H1 (cell line): Measurements from ENCODE around the gene SCAMP3. TPM values are rescaled to one million over a fixed set of nuclear protein-coding genes. Genes with fewer than 3 reads are reported as not detected.
A peak's percentile ranks its signal among the peaks of the same experiment; 100 is the strongest.

Experiments
- ASH2L ChIP-seq: fragments of 200-600, 300-600 bp; sonication (generic); IDR thresholded peaks from one replicate; pipeline ENCODE4 v1.7.1; 2017; ENCODE audit warnings: low read length
- BACH1 ChIP-seq: IDR thresholded peaks from 2 replicates; pipeline ENCODE4 v1.6.1; 2012; ENCODE audit warnings: low read length, improper control_type of control experiment
- BRCA1 ChIP-seq: IDR thresholded peaks from 2 replicates; pipeline ENCODE4 v1.6.1; 2012; ENCODE audit warnings: low read depth, low read length, improper control_type of control experiment
- CHD1 ChIP-seq: IDR thresholded peaks from 2 replicates; pipeline ENCODE4 v1.6.1; 2012; ENCODE audit warnings: low read depth, low read length, improper control_type of control experiment
- CHD7 ChIP-seq: fragments of 300-600 bp; sonication (generic); IDR thresholded peaks from 2 replicates; pipeline ENCODE4 v1.7.1; 2012; ENCODE audit warnings: low read length, moderate library complexity, mild to moderate bottlenecking, inconsistent platforms; ENCODE audit not compliant: insufficient replicate concordance
- GABPA ChIP-seq: IDR thresholded peaks from 2 replicates; pipeline ENCODE4 v1.6.1; 2011; ENCODE audit warnings: mild to moderate bottlenecking, low read length, moderate library complexity, borderline replicate concordance; ENCODE audit not compliant: insufficient read depth
- JUND ChIP-seq: IDR thresholded peaks from 2 replicates; pipeline ENCODE4 v1.6.1; 2011; ENCODE audit warnings: mild to moderate bottlenecking, improper control_type of control experiment, low read length
- POLR2AphosphoS5 ChIP-seq: IDR thresholded peaks from 2 replicates; pipeline ENCODE4 v1.6.1; 2011; ENCODE audit warnings: low read depth, low read length
- POU5F1 ChIP-seq: IDR thresholded peaks from 2 replicates; pipeline ENCODE4 v1.6.1; 2011; ENCODE audit warnings: low read depth, mild to moderate bottlenecking, low read length, moderate library complexity
- SIN3A ChIP-seq, 2 experiments: IDR thresholded peaks in 1 of 2; conservative IDR thresholded peaks in 1 of 2; 2 replicates each; pipeline ENCODE4 v1.6.1; 2011 to 2012; ENCODE audit warnings: low read length in 2 of 2, improper control_type of control experiment in 1 of 2, low read depth in 1 of 2, mild to moderate bottlenecking in 1 of 2
- SIRT6 ChIP-seq: IDR thresholded peaks from one replicate; pipeline ENCODE4 v1.7.1; 2012; ENCODE audit warnings: low read length, inconsistent platforms
- polyA plus RNA-seq, 7 experiments: library from polyadenylated mRNA; depleted of rRNA in 3 of 7; stranded (reverse) in 5 of 7; unstranded in 2 of 7; fragments of >200 nt in 5 of 7; fragments of 200-250 nt in 2 of 7; gene quantifications; 1 replicate in 5 of 7; 2 replicates in 1 of 7; 4 replicates in 1 of 7; pipeline versions ENCODE4 v1.2.1 to v1.2.3, GENCODE V29; 2011 to 2013; ENCODE audit warnings: missing spikeins in 2 of 7, mixed read lengths in 2 of 7
- total RNA-seq: library from RNA; stranded (reverse); fragmentation: NEBNext Ultra II Directional; extraction: Animal tissue kit (Norgen Biotek cat#: 25700); gene quantifications from 2 replicates; pipeline ENCODE4 v1.2.1, GENCODE V29; 2021

The SCAMP3 gene
- total and polyA plus RNA-seq, 2 of the 8 experiments (the other 6 are each of a cell fraction or from before 2014, with no cell fraction given): 48.9 to 143 TPM

- TF ChIP-seq CHD7 (no peak), SIN3A (conservative IDR thresholded peaks at IDR 0.05 in 1 of 2, IDR thresholded peaks at IDR 0.05 in 1 of 2; ENCODE audit: low read depth in 1 of 2, low read length in 2 of 2) (peak; percentile 93 to 96), JUND (0 out of 2 replicates have a peak, but pooled peaks have one; percentile 36), BRCA1 (no peak), CHD1 (no peak), BACH1 (no peak), SIRT6 (no peak), POLR2AphosphoS5 (no peak), GABPA (no peak), ASH2L (no peak), POU5F1 (no peak)
These were observed 15.9 kb upstream of the SCAMP3 start (continued) for GRCh38 chr1:155277902-155278688.
